Activated T-cell treated with anti-CD3 and anti-CD28 coated beads, Interleukin-2, amount 50 U/mL, for 1 hour (primary cell): Measurements from ENCODE around the gene IL6.
"Not testable (repeated sequence)": the region's sequence is repeated elsewhere in the genome, so short reads cannot be mapped to it uniquely, and the experiment has no call there.

Experiments used
- DNase-seq: peaks from one replicate; pipeline ENCODE4 v3.0.0-alpha.2; 2020

Gene IL6

DNA sequence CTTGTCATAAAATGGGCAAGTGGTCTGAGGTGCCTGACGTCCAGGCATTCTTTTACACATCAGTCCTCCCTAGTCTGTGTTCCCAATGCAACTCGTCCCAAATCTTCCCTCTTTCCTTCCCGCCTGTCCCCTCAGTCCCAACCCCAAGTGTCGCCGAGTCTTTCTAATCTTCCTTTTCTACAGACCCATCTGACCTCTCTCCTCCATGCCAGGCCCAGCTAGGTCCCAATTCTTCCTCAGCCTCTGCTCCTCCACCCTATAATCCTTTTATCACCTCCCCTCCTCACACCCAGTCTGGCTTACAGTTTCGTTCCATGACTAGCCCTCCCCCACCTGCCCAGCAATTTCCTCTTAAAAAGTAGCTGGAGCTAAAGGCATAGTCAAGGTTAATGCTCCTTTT is 22.3 kb upstream of the IL6 start:
- DNase-seq = not testable (repeated sequence)

GRCh38 chr7:22705874-22706273 is 21.1 kb upstream of the IL6 start:
- not testable (repeated sequence) for DNase-seq

GRCh38 chr7:22707026-22707691 is 19.8 kb upstream of the IL6 start:
- DNase-seq = not testable (repeated sequence)

- DNase-seq = not testable (repeated sequence)
Observed at GRCh38 chr7:22708214-22708613, 18.8 kb upstream of the IL6 start.

GRCh38 chr7:22708677-22709061 is 18.3 kb upstream of the IL6 start:
- not testable (repeated sequence) for DNase-seq

DNA sequence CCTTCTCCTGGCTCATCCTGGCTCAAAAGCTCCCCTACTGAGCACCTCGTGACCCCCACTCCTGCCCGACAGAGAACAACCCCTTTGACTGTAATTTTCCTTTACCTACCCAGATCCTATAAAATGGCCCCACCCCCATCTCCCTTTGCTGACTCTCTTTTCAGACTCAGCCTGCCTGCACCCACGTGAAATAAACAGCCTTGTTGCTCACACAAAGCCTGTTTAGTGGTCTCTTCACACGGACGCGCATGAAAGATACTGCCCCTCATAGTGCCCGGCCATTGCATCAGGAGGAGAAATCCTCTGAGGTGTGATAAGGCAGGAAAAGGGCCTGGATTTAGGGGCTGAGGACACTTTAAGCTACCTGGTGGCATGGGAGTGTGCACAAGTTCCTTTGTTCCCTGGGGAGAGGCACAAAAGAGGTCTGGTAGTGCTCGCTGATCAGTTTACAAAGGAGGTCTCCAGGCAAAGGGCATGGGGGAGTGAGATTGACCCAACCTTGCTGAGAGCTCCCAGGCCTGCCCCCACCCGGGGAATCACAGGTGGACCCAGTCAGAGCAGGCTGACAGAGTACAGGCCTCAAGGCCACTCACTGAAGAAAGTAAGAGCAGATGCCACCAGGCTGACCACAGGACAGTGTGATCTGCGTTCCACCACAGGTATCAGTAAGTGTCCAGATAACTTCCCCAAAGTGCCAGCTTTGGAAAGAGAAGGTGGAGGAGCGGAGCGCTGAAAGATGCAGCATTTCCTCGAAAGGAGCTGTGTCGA is 17.8 kb upstream of the IL6 start:
- not testable (repeated sequence) for DNase-seq

DNA sequence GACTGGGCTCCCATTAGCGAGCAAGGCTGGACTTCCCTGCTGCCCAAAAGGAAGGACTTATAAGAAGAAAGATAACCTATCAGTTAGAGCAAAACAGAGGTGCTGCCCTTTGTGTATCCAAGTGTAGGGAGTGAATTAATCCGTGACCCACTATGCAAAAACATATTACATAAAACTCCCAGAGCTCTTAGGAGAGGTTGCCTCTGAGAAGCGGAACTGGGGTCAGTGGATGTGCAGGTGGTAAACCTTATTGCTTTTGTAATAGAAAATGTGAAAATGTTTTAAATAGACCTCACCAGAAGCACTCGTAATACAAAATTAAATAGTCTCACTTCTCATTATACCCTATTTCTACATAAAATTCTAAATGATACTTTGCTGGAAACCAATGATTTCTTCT is 17.1 kb upstream of the IL6 start:
- DNase-seq = no peak

- no peak for DNase-seq
Observed at GRCh38 chr7:22712999-22713398, 14.0 kb upstream of the IL6 start.

DNA sequence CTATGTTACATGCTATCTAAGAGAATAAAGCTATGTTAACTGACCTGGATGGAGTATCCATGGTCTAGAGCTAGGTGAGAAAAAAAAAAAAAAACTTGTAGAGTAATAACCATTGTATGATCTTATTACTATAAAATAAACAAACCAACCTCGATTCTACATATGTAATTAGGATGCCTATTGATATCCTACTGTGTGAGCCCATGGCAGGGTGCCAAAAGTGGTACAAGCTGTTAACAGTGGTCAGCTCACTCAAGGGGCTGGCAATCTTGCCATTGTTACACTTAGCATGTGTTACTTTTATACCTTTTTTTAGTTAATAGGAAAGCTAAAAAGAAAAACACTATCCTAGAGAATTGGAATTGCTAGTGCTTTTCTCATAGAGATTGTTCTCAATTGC is 13.5 kb upstream of the IL6 start:
- no peak for DNase-seq

- DNase-seq = no peak
Observed at GRCh38 chr7:22715969-22716368, 11.0 kb upstream of the IL6 start.

- DNase-seq = no peak
Observed at GRCh38 chr7:22717760-22718159, 9.2 kb upstream of the IL6 start.

DNA sequence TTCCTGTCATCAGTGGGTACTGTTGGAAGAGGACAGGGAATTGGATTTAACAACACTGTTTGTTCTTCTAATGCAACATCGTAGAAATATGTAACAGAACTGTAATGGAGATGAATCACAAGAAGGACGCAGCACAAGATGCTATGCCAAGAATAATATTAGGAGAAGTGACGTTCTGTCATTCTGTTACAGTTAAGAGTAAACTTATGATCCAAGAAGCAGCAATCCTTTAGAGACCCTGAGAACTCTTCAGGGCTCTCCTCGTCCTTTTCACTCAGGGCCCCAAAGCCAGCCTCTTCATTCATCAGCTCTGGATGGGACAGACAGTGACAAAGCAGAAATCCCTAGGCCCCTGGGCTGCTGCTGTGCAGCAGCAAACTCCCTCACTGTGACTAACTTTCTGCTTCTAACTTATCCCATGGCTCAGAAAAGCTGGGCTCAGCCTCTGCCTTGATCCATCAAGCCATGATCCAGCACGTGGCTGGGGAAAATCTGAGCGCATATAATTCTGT is 8.7 kb upstream of the IL6 start:
- DNase-seq = no peak

DNA sequence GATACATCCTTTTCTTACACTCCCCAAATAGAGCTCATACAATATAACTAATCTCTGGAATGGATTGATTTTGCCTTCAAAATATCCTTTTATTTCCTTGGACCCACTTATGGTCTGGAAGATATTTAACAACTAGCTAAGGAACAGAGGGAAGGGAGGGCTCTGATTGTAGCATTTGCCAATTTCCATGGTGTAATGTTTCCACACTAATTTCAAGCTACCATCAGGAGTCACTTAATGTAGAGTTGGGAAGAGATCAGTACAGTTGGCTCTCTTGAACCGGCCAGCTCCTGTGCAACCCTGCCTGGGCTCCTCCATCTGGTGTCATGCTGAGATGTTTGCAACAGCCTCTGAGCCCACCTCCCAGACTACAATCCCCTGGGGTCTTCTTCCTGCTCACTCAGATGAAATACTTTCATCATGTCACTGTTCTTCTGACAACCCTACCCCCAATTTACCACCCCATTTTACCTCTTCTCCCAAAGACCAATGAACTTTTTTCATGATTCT is 8.0 kb upstream of the IL6 start:
- DNase-seq = no peak

DNA sequence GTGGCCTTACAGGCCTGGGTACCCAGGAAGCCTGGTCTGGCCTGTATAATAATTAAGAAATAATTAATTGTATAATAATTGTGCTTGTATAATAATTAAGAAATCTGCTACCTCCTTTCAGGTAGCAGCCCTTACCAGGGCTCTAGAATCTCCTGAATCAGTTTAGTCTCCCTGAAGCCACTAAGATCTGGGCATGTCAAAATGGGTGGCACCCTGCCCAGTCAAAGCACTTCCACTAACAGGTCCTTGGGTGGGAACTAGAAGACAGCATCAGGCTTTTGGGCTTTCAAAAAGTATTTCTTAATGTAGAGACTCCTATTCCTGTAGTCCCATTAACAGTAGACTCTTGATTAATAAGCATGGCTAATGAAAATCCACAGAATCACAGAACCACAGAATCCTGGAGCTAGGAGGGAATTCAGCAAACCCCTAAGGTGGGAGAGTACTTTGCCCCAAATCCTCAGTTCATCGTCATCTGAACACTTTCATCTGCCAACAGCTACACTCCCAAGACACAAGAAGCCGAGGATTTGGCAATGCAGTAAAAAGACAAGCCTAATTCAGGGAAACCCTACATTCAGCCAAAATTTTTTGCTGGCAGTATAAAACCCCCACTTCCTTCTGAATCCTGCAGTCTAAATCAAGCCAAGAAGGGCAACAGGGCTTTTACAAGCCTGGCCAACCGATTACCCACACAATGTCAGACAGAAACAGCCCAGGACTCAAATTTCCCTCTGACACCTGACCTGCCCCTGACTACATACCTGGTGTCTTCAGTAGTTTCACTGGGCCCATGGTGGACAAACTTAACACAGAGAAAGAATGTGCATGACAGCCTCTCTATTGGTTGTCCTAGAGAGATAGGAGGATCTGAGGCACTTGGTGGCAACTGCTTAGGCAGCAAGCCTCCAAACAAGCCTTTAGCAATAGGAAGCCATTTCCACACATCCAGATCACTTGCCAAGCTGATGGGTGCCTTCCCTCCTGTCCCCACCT is 5.9 kb upstream of the IL6 start:
- no peak for DNase-seq

- no peak for DNase-seq
Observed at GRCh38 chr7:22722536-22723180, 4.3 kb upstream of the IL6 start.

DNA sequence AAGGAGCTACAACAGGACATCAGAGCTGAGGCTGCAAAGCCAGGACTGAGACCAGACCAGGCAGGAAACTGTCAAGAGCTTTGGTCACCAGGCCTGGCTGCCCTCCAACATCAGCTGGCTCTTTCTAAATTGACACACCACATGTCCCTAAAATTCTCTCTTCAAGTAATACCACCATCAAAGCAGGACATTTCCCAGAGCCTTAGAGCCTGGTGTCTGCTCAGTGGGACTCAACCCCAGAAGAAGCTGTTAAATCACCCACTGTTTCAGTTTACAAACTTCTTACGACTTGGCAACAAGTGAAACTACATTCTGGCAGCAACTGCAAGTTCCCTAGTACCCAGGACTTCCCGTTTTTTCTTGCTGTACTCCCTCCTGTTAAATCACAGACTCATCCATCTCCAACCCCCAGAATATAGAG is 3.8 kb upstream of the IL6 start:
- DNase-seq = no peak

DNA sequence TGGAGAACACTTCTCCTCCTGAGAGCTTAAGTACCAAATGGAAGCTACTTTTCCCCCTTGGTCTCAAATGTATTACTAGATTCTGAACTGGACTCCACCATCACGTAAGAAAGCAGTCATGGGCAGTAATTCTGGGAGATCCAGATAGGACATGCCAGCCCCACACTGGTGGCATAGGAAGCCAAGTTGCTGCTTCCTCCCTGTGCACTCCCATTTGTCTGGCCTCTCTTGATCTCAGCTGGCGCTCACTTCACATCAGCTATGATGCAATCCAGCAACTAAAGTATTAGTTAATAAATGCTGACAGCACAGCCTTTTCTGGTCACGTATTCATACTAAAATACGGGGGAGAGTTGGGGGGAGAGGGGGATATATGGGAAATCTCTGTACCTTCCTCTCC is 3.4 kb upstream of the IL6 start:
- no peak for DNase-seq

GRCh38 chr7:22724861-22725260 is 2.1 kb upstream of the IL6 start:
- no peak for DNase-seq

- no peak for DNase-seq
Observed at GRCh38 chr7:22725585-22725984, 1.4 kb upstream of the IL6 start.

DNA sequence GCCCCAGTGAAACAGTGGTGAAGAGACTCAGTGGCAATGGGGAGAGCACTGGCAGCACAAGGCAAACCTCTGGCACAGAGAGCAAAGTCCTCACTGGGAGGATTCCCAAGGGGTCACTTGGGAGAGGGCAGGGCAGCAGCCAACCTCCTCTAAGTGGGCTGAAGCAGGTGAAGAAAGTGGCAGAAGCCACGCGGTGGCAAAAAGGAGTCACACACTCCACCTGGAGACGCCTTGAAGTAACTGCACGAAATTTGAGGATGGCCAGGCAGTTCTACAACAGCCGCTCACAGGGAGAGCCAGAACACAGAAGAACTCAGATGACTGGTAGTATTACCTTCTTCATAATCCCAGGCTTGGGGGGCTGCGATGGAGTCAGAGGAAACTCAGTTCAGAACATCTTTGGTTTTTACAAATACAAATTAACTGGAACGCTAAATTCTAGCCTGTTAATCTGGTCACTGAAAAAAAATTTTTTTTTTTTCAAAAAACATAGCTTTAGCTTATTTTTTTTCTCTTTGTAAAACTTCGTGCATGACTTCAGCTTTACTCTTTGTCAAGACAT is 574 bp upstream of the IL6 start:
- peak; percentile 38 for DNase-seq

DNA sequence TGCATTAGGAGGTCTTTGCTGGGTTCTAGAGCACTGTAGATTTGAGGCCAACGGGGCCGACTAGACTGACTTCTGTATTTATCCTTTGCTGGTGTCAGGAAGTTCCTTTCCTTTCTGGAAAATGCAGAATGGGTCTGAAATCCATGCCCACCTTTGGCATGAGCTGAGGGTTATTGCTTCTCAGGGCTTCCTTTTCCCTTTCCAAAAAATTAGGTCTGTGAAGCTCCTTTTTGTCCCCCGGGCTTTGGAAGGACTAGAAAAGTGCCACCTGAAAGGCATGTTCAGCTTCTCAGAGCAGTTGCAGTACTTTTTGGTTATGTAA is 675 bp downstream of the IL6 start:
- DNase-seq = no peak

DNA sequence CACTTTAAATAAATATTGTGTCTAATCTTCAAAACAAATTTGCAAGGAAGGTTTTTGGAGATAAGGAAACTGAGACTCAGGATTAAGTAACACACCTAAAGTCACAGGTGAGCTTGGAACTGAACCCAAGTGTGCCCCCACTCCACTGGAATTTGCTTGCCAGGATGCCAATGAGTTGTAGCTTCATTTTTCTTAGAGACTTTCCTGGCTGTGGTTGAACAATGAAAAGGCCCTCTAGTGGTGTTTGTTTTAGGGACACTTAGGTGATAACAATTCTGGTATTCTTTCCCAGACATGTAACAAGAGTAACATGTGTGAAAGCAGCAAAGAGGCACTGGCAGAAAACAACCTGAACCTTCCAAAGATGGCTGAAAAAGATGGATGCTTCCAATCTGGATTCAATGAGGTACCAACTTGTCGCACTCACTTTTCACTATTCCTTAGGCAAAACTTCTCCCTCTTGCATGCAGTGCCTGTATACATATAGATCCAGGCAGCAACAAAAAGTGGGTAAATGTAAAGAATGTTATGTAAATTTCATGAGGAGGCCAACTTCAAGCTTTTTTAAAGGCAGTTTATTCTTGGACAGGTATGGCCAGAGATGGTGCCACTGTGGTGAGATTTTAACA is 1.5 kb downstream of the IL6 start:
- DNase-seq = no peak
